ENCODE results near the gene RPL12.

The RPL12 gene

GRCh38 chr9:127489471-127490115 is 38.4 kb upstream of the RPL12 start:
- ChIA-PET CTCF (interaction anchor here (1.6 kb wide), 1 partner anchor 14 kb away, joined by 6 read pairs; no protein-coding TSS in a partner anchor), POLR2A (no interaction called here)

GRCh38 chr9:127488946-127489345 is 37.7 kb upstream of the RPL12 start:
- ChIA-PET CTCF (no interaction called here), POLR2A (no interaction called here)
- TF ChIP-seq, protein P1, sequence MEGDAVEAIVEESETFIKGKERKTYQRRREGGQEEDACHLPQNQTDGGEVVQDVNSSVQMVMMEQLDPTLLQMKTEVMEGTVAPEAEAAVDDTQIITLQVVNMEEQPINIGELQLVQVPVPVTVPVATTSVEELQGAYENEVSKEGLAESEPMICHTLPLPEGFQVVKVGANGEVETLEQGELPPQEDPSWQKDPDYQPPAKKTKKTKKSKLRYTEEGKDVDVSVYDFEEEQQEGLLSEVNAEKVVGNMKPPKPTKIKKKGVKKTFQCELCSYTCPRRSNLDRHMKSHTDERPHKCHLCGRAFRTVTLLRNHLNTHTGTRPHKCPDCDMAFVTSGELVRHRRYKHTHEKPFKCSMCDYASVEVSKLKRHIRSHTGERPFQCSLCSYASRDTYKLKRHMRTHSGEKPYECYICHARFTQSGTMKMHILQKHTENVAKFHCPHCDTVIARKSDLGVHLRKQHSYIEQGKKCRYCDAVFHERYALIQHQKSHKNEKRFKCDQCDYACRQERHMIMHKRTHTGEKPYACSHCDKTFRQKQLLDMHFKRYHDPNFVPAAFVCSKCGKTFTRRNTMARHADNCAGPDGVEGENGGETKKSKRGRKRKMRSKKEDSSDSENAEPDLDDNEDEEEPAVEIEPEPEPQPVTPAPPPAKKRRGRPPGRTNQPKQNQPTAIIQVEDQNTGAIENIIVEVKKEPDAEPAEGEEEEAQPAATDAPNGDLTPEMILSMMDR (IDR thresholded peaks at IDR 0.05; ENCODE audit: control extremely low read depth, extremely low read depth, low read depth, missing control alignments) = no peak
- no peak for DNase-seq (ENCODE audit: extremely low spot score)

More at GRCh38 chr9:127489471-127490115, 38.4 kb upstream of the RPL12 start:
- TF ChIP-seq, protein P1 (IDR thresholded peaks at IDR 0.05; ENCODE audit: control extremely low read depth, extremely low read depth, low read depth, missing control alignments) = no peak
- no peak for DNase-seq (ENCODE audit: extremely low spot score)

GRCh38 chr9:127485995-127486394 is 34.8 kb upstream of the RPL12 start:
- no peak for DNase-seq (ENCODE audit: extremely low spot score)
- ChIA-PET CTCF (interaction anchor here (1.1 kb wide), 1 partner anchor 249 kb away, joined by 3 read pairs; the partner anchor contains the start of gene TOR2A), POLR2A (no interaction called here)
- TF ChIP-seq, protein P1 (IDR thresholded peaks at IDR 0.05; ENCODE audit: control extremely low read depth, extremely low read depth, low read depth, missing control alignments) = no peak

- no peak for DNase-seq (ENCODE audit: extremely low spot score)
- ChIA-PET POLR2A (no interaction called here), CTCF (no interaction called here)
- TF ChIP-seq, protein P1 (IDR thresholded peaks at IDR 0.05; ENCODE audit: control extremely low read depth, extremely low read depth, low read depth, missing control alignments) = no peak
Observed at GRCh38 chr9:127482662-127483061, 31.5 kb upstream of the RPL12 start.

DNA sequence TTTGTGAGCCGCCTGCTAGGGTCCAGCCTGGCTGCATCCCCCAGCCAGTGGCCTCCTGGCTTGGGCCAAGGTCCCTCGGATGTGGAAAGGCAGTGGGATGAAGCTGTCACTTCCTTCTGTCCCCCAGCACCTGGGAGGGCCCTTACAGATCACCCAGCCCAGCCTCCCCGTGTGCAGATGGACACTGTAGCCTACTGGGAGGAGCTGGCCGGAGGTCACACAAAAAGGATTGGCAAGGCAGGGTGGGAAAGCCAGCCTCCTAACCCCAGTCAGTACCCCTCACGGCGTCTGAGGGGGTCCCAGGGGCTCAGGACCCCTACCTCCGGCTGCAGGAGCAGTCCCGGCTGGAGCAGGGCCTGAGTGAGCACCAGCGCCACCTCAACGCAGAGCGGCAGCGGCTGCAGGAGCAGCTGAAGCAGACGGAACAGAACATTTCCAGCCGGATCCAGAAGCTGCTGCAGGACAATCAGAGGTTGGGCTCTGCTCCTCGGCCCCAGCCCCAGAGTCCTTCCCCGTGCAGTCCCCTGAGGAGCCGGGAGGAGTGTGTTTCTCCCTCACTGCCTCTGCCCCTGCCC is 28.4 kb upstream of the RPL12 start:
- no peak for DNase-seq (ENCODE audit: extremely low spot score)
- POLR2A ChIA-PET = interaction anchor here (0.6 to 2.3 kb wide), 3 partner anchors 8 to 29 kb away, joined by 4 to 8 read pairs (median 6); partner anchors contain the start of genes LRSAM1 and RPL12
- TF ChIP-seq, protein P1 (IDR thresholded peaks at IDR 0.05; ENCODE audit: control extremely low read depth, extremely low read depth, low read depth, missing control alignments) = no peak
- CTCF ChIA-PET = no interaction called here

GRCh38 chr9:127474592-127474991 is 23.4 kb upstream of the RPL12 start:
- ChIA-PET POLR2A (no interaction called here), CTCF (interaction anchor here (0.7 kb wide), 1 partner anchor 124 kb away, joined by 3 read pairs; no protein-coding TSS in a partner anchor)
- no peak for DNase-seq (ENCODE audit: extremely low spot score)
- TF ChIP-seq, protein P1 (IDR thresholded peaks at IDR 0.05; ENCODE audit: control extremely low read depth, extremely low read depth, low read depth, missing control alignments) = no peak
